Measurements from ENCODE around the gene KISS1R. TPM values are rescaled to one million over a fixed set of nuclear protein-coding genes. Genes with fewer than 3 reads are reported as not detected.

The KISS1R gene
- polyA plus RNA-seq, 4 donors: 0.32 to 1.3 (median 1.00) TPM

GRCh38 chr19:899336-900042 lies 17.6 kb upstream of the KISS1R start:
- no peak for DNase-seq (ENCODE audit: low read depth in 4 of 4, low spot score in 2 of 4)

GRCh38 chr19:900043-900301 lies 17.2 kb upstream of the KISS1R start:
- DNase-seq (ENCODE audit: low read depth in 4 of 4, low spot score in 2 of 4): no peak

GRCh38 chr19:900302-901111 lies 16.6 kb upstream of the KISS1R start:
- no peak for DNase-seq (ENCODE audit: low read depth in 4 of 4, low spot score in 2 of 4)

- no peak for DNase-seq (ENCODE audit: low read depth in 4 of 4, low spot score in 2 of 4)
These were observed 15.7 kb upstream of the KISS1R start for GRCh38 chr19:901216-902092.

- DNase-seq (ENCODE audit: low read depth in 4 of 4, low spot score in 2 of 4): no peak
These were observed 15.1 kb upstream of the KISS1R start for GRCh38 chr19:902093-902370.

- DNase-seq (ENCODE audit: low read depth in 4 of 4, low spot score in 2 of 4): no peak
These were observed 14.5 kb upstream of the KISS1R start for GRCh38 chr19:902446-903226.

- DNase-seq (ENCODE audit: low read depth in 4 of 4, low spot score in 2 of 4): no peak
These were observed 13.8 kb upstream of the KISS1R start for GRCh38 chr19:903266-903797.

GRCh38 chr19:904545-904944 lies 12.6 kb upstream of the KISS1R start:
- DNase-seq (ENCODE audit: low read depth in 4 of 4, low spot score in 2 of 4): no peak

- no peak for DNase-seq (ENCODE audit: low read depth in 4 of 4, low spot score in 2 of 4)
These were observed 10.7 kb upstream of the KISS1R start for GRCh38 chr19:906480-906879.

GRCh38 chr19:907183-907853 lies 9.8 kb upstream of the KISS1R start:
- no peak for DNase-seq (ENCODE audit: low read depth in 4 of 4, low spot score in 2 of 4)

GRCh38 chr19:911197-912033 lies 5.7 kb upstream of the KISS1R start:
- DNase-seq (ENCODE audit: low read depth in 4 of 4, low spot score in 2 of 4): no peak

GRCh38 chr19:912181-913079 lies 4.7 kb upstream of the KISS1R start:
- DNase-seq (ENCODE audit: low read depth in 4 of 4, low spot score in 2 of 4): no peak

- no peak for DNase-seq (ENCODE audit: low read depth in 4 of 4, low spot score in 2 of 4)
These were observed 3.9 kb upstream of the KISS1R start, which contains the start of gene R3HDM4 for GRCh38 chr19:913080-913748. Gene R3HDM4 (minus strand): TSS chr19:913219. CDS start chr19:913157, 62 bp downstream.

GRCh38 chr19:916645-917322 lies 349 bp upstream of the KISS1R start:
- no peak for DNase-seq (ENCODE audit: low read depth in 4 of 4, low spot score in 2 of 4)

GRCh38 chr19:918152-918437 lies 962 bp downstream of the KISS1R start:
- DNase-seq (ENCODE audit: low read depth in 4 of 4, low spot score in 2 of 4): no peak

- no peak for DNase-seq (ENCODE audit: low read depth in 4 of 4, low spot score in 2 of 4)
These were observed 1.5 kb downstream of the KISS1R start for GRCh38 chr19:918481-919198.

Measured in left renal cortex interstitium (tissue), 4 donors.